Hepatocyte (in vitro differentiated cells): ENCODE data around the gene MUC5AC. TPM values are rescaled to one million over a fixed set of nuclear protein-coding genes. Genes with fewer than 3 reads are reported as not detected.

Experiments
- DNase-seq: peaks from one replicate; pipeline ENCODE4 v3.0.0-alpha.2; 2016; ENCODE audit warnings: low spot score
- H2AFZ ChIP-seq: fragments of 200-600 bp; sonication (generic); 2 replicates; pipeline ENCODE4 v1.6.0; 2016; ENCODE audit warnings: antibody characterized with exemption, mild to moderate bottlenecking
- H3K27ac ChIP-seq: fragments of 200-600 bp; sonication (generic); 2 replicates; pipeline ENCODE4 v1.5.1; 2016; ENCODE audit warnings: mild to moderate bottlenecking
- H3K27me3 ChIP-seq: fragments of 200-600 bp; sonication (generic); 2 replicates; pipeline ENCODE4 v1.6.1; 2016
- H3K36me3 ChIP-seq: fragments of 200-600 bp; sonication (generic); replicated peaks from 2 replicates; pipeline ENCODE4 v1.5.1; 2016; ENCODE audit warnings: low read depth; ENCODE audit not compliant: insufficient read depth
- H3K4me1 ChIP-seq: fragments of 200-600 bp; sonication (generic); 2 replicates; pipeline ENCODE4 v1.5.1; 2016; ENCODE audit warnings: mild to moderate bottlenecking, moderate library complexity; ENCODE audit not compliant: insufficient read depth
- H3K4me2 ChIP-seq: fragments of 200-600 bp; sonication (generic); 2 replicates; pipeline ENCODE4 v1.6.0; 2016
- H3K4me3 ChIP-seq: fragments of 200-600 bp; sonication (generic); 2 replicates; pipeline ENCODE4 v1.5.1; 2016; ENCODE audit warnings: mild to moderate bottlenecking
- H3K79me2 ChIP-seq: fragments of 200-600 bp; sonication (generic); 2 replicates; pipeline ENCODE4 v1.6.0; 2017; ENCODE audit warnings: mild to moderate bottlenecking
- H3K9me2 ChIP-seq: fragments of 200-600 bp; sonication (generic); replicated peaks from 2 replicates; pipeline ENCODE4 v1.6.0; 2017; ENCODE audit warnings: mild to moderate bottlenecking; ENCODE audit not compliant: insufficient read depth
- H3K9me3 ChIP-seq: fragments of 200-600 bp; sonication (generic); 2 replicates; pipeline ENCODE4 v1.5.1; 2016; ENCODE audit warnings: low read depth, mild to moderate bottlenecking
- H4K20me1 ChIP-seq: fragments of 200-600 bp; sonication (generic); 2 replicates; pipeline ENCODE4 v1.6.0; 2016; ENCODE audit warnings: mild to moderate bottlenecking; ENCODE audit not compliant: insufficient read depth, poor library complexity, severe bottlenecking
- EZH2 ChIP-seq: fragments of 200-600 bp; sonication (generic); IDR thresholded peaks from 2 replicates; pipeline ENCODE4 v1.6.1; 2016; ENCODE audit warnings: antibody characterized with exemption, mild to moderate bottlenecking, borderline replicate concordance
- EZH2phosphoT487 ChIP-seq: fragments of 200-600 bp; sonication (generic); IDR thresholded peaks from one replicate; pipeline ENCODE4 v1.6.1; 2018; ENCODE audit warnings: antibody characterized with exemption, mild to moderate bottlenecking, low read depth, moderate library complexity; ENCODE audit not compliant: unreplicated experiment, severe bottlenecking
- WGBS: methylation state at CpG from one replicate; pipeline ENCODE4 v1.1.6; 2016; ENCODE audit warnings: low lambda C conversion rate; ENCODE audit errors: missing lambda C conversion rate; 5-methylcytosine and 5-hydroxymethylcytosine counted together
- polyA plus RNA-seq: library from polyadenylated mRNA; unstranded; fragments of >200 nt; fragmentation: Nextera tagmentation; extraction: Ambion mirVana; gene quantifications from 2 replicates; pipeline ENCODE4 v1.2.1, GENCODE V29; 2016
- total RNA-seq: library from RNA; depleted of rRNA; stranded (reverse); fragments of >200 nt; gene quantifications from 2 replicates; pipeline ENCODE4 v1.2.3, GENCODE V29; 2014
- TF ChIP-seq, protein P1 (sequence below): fragments of 200-600 bp; sonication (generic); IDR thresholded peaks from 2 replicates; pipeline ENCODE4 v1.5.1; 2016; ENCODE audit warnings: antibody characterized with exemption, mild to moderate bottlenecking; ENCODE audit not compliant: poor library complexity

MUC5AC gene
- total and polyA plus RNA-seq, 2 experiments from 2014 or later: 0.07 to 0.08 TPM

DNA sequence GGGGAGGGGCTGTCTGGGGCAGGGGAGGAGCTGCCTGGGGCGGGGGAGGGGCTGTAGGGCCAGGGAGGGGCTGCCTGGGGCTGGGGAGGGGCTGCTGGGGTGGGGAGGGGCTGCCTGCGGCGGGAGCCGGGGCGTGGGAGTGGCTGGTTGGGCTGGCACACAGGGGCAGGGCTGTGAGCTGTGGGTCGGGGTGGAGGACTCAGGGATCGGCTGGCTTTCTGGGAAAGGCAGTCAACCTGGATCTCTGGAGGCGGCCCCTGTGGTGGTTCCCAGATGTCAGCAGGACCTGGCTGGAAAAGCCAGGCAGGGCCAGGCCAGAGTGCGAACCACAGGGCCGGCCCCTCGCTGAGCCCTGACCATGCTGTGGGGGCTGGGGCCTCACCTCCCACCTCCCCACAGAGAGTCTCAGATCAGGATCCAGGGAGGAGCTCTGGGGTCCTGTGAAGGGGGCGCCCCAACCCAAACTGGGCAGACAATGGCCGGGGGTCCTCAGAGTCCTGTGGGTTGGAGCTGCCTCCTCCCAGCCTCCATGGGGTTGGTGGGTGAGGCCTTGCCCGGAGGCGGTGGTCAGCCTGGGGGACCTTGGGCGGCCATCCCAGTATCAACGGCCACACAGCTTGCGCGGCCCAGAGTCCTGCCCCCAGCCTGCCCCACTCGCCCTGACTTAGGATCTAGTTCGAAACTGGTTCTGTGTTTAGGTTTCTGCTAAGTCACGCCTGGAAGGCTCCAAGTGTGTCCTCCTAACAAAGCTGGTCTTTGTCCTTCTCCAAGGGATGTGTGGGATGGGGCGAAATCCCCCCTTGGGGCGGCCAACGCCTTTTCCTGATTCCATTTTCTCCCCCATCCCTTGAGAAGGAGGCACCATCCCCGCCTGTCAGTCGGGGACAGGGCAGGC is 67.0 kb downstream of the MUC5AC start:
- Histone ChIP-seq H3K36me3 (no peaks in the 10 kb centered on the region), H3K9me2 (no peaks in the 10 kb centered on the region), H3K4me2 (no peak overlapping the region), H3K4me3 (no peak overlapping the region), H3K79me2 (no peaks in the 10 kb centered on the region), H3K27ac (no peak overlapping the region), H3K27me3 (no peaks in the 10 kb centered on the region), H3K9me3 (no peaks in the 10 kb centered on the region), H4K20me1 (no peaks in the 10 kb centered on the region), H2AFZ (no peak overlapping the region), H3K4me1 (no peaks in the 10 kb centered on the region)
- DNase-seq: no peak
- TF ChIP-seq EZH2phosphoT487 (no peak), EZH2 (no peak)
- TF ChIP-seq, protein P1, sequence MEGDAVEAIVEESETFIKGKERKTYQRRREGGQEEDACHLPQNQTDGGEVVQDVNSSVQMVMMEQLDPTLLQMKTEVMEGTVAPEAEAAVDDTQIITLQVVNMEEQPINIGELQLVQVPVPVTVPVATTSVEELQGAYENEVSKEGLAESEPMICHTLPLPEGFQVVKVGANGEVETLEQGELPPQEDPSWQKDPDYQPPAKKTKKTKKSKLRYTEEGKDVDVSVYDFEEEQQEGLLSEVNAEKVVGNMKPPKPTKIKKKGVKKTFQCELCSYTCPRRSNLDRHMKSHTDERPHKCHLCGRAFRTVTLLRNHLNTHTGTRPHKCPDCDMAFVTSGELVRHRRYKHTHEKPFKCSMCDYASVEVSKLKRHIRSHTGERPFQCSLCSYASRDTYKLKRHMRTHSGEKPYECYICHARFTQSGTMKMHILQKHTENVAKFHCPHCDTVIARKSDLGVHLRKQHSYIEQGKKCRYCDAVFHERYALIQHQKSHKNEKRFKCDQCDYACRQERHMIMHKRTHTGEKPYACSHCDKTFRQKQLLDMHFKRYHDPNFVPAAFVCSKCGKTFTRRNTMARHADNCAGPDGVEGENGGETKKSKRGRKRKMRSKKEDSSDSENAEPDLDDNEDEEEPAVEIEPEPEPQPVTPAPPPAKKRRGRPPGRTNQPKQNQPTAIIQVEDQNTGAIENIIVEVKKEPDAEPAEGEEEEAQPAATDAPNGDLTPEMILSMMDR: no peak
- WGBS: 85% methylated on average over 21 of the region's 27 CpGs

DNA sequence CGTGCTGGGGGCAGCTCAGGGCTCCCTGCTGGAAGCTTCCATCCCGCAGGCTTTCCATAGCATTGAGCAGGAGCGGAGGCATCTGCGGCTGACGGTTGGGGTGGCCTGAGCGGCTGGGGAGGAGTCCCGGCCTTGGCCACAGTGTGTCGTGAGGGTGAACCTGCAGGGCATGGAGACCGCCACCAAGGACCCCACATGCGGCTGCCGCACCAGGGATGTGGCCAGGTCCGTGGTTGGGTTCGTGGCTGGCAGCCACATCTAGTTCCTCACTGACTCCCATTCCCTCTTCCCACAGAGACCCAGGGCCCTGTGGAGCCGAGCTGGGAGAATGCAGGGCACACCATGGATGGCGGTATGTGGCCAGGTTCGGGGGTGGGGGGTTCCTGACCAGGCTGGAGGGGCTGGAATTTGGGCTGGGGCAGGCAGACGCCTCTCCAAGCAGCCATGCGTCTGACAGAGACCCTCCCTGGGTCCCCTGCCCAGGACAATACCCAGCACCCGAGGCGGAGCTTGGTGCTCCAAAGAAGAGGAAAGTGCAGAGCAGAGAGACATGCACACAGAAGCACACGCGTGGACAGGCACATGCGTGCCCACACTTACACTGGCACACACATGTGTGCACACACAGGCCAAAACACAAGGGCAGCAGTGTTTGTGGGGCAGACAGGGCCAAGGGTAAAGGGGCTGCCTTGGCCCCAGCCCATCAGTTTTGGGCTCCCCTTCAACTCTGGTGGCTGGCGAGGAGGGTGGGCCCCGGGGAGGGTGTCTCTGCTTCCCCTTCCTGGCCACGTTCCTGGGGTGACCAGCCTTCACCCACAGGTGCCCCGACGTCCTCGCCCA is 67.9 kb downstream of the MUC5AC start:
- Histone ChIP-seq H3K4me1 (no peaks in the 10 kb centered on the region), H3K4me3 (no peak overlapping the region), H4K20me1 (no peaks in the 10 kb centered on the region), H3K9me2 (no peaks in the 10 kb centered on the region), H3K79me2 (no peaks in the 10 kb centered on the region), H3K27ac (no peak overlapping the region), H3K4me2 (no peak overlapping the region), H2AFZ (no peak overlapping the region), H3K36me3 (no peaks in the 10 kb centered on the region), H3K27me3 (no peaks in the 10 kb centered on the region), H3K9me3 (no peaks in the 10 kb centered on the region)
- no peak for DNase-seq
- 95% methylated on average over 22 of the region's 29 CpGs for WGBS
- TF ChIP-seq EZH2phosphoT487 (no peak), EZH2 (no peak)
- TF ChIP-seq, protein P1: no peak

DNA sequence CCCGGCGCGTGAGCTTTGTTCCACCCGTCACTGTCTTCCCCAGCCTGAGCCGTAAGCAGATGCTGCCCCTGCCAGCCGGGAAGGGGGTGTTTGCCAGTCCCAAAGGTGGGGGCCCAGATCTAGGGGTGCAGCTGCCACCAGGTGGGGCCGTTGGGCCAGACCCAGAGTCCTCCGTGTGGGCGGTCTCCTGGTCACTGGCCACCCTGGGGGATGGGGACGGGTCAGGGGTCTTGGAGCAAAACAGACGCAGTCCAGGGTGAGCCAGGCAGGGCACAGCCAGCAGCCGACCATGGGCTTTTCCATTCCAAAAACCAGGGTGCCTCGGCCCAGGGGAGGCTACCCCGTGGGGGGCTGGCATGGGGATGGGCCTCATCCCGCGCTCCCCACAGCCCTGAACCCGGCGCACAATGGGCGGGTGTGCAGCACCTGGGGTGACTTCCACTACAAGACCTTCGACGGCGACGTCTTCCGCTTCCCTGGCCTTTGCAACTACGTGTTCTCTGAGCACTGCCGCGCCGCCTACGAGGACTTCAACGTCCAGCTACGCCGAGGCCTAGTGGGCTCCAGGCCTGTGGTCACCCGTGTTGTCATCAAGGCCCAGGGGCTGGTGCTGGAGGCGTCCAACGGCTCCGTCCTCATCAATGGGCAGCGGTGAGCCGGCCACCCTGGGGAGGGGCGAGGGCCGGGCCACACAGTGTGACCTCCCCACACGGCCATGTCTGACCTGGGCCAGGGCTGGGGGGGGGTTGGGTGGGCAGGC is 68.7 kb downstream of the MUC5AC start:
- Histone ChIP-seq H3K4me3 (no peak overlapping the region), H4K20me1 (no peaks in the 10 kb centered on the region), H3K36me3 (no peaks in the 10 kb centered on the region), H2AFZ (no peak overlapping the region), H3K9me2 (no peaks in the 10 kb centered on the region), H3K4me2 (no peak overlapping the region), H3K27me3 (no peaks in the 10 kb centered on the region), H3K9me3 (no peaks in the 10 kb centered on the region), H3K4me1 (no peaks in the 10 kb centered on the region), H3K27ac (no peak overlapping the region), H3K79me2 (no peaks in the 10 kb centered on the region)
- WGBS: 90% methylated on average over 27 of the region's 41 CpGs
- TF ChIP-seq, protein P1: no peak
- TF ChIP-seq EZH2phosphoT487 (no peak), EZH2 (no peak)
- no peak for DNase-seq
